Endodermal cell (in vitro differentiated cells): ENCODE data around the gene MZF1. TPM values are rescaled to one million over a fixed set of nuclear protein-coding genes. Genes with fewer than 3 reads are reported as not detected.

Experiments used
- DNase-seq: peaks from one replicate; pipeline ENCODE4 v3.0.0-alpha.2; 2017
- H3K27ac ChIP-seq: 2 replicates; pipeline ENCODE4 v1.5.1; 2013; ENCODE audit warnings: mild to moderate bottlenecking, low read depth, low read length, moderate library complexity
- H3K27me3 ChIP-seq: 2 replicates; pipeline ENCODE4 v1.6.1; 2013; ENCODE audit warnings: mild to moderate bottlenecking, low read length, moderate library complexity; ENCODE audit not compliant: insufficient read depth, control insufficient read depth, poor library complexity, severe bottlenecking
- H3K36me3 ChIP-seq: 2 replicates; pipeline ENCODE4 v1.7.0; 2013; ENCODE audit warnings: mild to moderate bottlenecking, low read length, moderate library complexity; ENCODE audit not compliant: control insufficient read depth, insufficient read depth
- H3K4me1 ChIP-seq: one replicate; pipeline ENCODE4 v1.7.0; 2013; ENCODE audit warnings: low read length; ENCODE audit not compliant: control insufficient read depth, insufficient read depth
- H3K4me3 ChIP-seq: 2 replicates; pipeline ENCODE4 v1.5.1; 2013; ENCODE audit warnings: mild to moderate bottlenecking, low read length, moderate library complexity
- H3K9ac ChIP-seq: 2 replicates; pipeline ENCODE4 v1.6.1; 2013; ENCODE audit warnings: mild to moderate bottlenecking, low read length, moderate library complexity; ENCODE audit not compliant: poor library complexity, severe bottlenecking; ENCODE audit errors: extremely low read depth
- H3K9me3 ChIP-seq: 2 replicates; pipeline ENCODE4 v1.6.1; 2013; ENCODE audit warnings: mild to moderate bottlenecking, low read length, moderate library complexity; ENCODE audit not compliant: control insufficient read depth
- H3K27ac Mint-ChIP-seq: 2 replicates; pipeline ENCODE4 v1.8.0; 2020; ENCODE audit warnings: mixed read lengths
- H3K27me3 Mint-ChIP-seq: 2 replicates; pipeline ENCODE4 v1.8.0; 2021; ENCODE audit warnings: mild to moderate bottlenecking, mixed read lengths; ENCODE audit not compliant: insufficient read depth
- H3K36me3 Mint-ChIP-seq: 2 replicates; pipeline ENCODE4 v1.8.0; 2020; ENCODE audit warnings: low read depth, mixed read lengths
- H3K4me1 Mint-ChIP-seq: 2 replicates; pipeline ENCODE4 v1.8.0; 2020; ENCODE audit warnings: mixed read lengths
- H3K4me3 Mint-ChIP-seq: 2 replicates; pipeline ENCODE4 v1.8.0; 2020; ENCODE audit warnings: mild to moderate bottlenecking, moderate library complexity, mixed read lengths
- H3K9me3 Mint-ChIP-seq: 2 replicates; pipeline ENCODE4 v1.8.0; 2020; ENCODE audit warnings: mild to moderate bottlenecking, mixed read lengths
- WGBS, 2 experiments: methylation state at CpG; one replicate each; pipeline versions ENCODE4 v1.1.5 to v1.1.7; 2013; ENCODE audit warnings: missing lambda C conversion rate in 2 of 2, mixed read lengths in 1 of 2; ENCODE audit not compliant: insufficient coverage in 1 of 2, insufficient read length in 1 of 2; 5-methylcytosine and 5-hydroxymethylcytosine counted together
- total RNA-seq, 2 donors: library from RNA; stranded (reverse); fragmentation: NEBNext Ultra II Directional in 1 of 2; extraction: Animal tissue kit (Norgen Biotek cat#: 25700) in 1 of 2; gene quantifications; 2 replicates in 1 of 2; 3 replicates in 1 of 2; pipeline ENCODE4 v1.2.1, GENCODE V29; 2021
- TF ChIP-seq, protein P1 (sequence below): fragments of 200-600 bp; sonication (generic); conservative IDR thresholded peaks from 2 replicates; pipeline ENCODE4 v1.5.0; 2021; ENCODE audit warnings: antibody characterized with exemption, mild to moderate bottlenecking

MZF1 gene
- total RNA-seq, 2 donors from 2014 or later = 24.3 to 33.1 TPM

DNA sequence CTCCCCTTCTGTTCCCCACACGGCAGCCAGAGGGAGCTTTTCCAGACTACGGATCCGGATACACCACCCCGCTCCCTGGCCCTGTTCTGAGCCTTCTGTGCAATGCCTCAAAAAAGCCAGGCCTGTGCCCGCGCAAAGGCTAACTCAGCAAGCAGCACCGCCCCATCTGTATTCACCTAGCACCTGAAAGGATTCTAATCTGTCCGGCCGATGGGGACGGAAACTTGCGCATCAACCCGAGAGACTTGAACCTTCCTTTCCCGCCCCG, 54.1 kb downstream of the MZF1 start:
- TF ChIP-seq, protein P1, sequence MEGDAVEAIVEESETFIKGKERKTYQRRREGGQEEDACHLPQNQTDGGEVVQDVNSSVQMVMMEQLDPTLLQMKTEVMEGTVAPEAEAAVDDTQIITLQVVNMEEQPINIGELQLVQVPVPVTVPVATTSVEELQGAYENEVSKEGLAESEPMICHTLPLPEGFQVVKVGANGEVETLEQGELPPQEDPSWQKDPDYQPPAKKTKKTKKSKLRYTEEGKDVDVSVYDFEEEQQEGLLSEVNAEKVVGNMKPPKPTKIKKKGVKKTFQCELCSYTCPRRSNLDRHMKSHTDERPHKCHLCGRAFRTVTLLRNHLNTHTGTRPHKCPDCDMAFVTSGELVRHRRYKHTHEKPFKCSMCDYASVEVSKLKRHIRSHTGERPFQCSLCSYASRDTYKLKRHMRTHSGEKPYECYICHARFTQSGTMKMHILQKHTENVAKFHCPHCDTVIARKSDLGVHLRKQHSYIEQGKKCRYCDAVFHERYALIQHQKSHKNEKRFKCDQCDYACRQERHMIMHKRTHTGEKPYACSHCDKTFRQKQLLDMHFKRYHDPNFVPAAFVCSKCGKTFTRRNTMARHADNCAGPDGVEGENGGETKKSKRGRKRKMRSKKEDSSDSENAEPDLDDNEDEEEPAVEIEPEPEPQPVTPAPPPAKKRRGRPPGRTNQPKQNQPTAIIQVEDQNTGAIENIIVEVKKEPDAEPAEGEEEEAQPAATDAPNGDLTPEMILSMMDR = peak; percentile 69
- WGBS, 2 experiments = 0 to 2% methylated on average over 11 to 14 of the region's 14 CpGs
- Histone ChIP-seq H3K9me3 (no peaks in the 10 kb centered on the region), H3K4me1 (peaks cover 4% of the 10 kb centered on the region), H3K4me3 (peak overlapping the region; percentile 91), H3K27ac (peak overlapping the region; percentile 98), H3K9ac (peak overlapping the region; percentile 95), H3K27me3 (no peaks in the 10 kb centered on the region), H3K36me3 (peaks cover 9% of the 10 kb centered on the region)
- Mint-ChIP-seq H3K4me1 (peaks cover 23% of the 10 kb centered on the region), H3K9me3 (no peaks in the 10 kb centered on the region), H3K36me3 (peaks cover 15% of the 10 kb centered on the region), H3K27ac (peak overlapping the region; percentile 99), H3K4me3 (peak overlapping the region; percentile 96), H3K27me3 (no peaks in the 10 kb centered on the region)
- peak; percentile 91 for DNase-seq

GRCh38 chr19:58518256-58519086, 54.7 kb downstream of the MZF1 start:
- peak overlapping the region; percentile 96 for H3K4me3 Mint-ChIP-seq
- Histone ChIP-seq H3K27ac (peak overlapping the region; percentile 98), H3K4me3 (peak overlapping the region; percentile 91), H3K9ac (peak overlapping the region; percentile 95), H3K9me3 (no peaks in the 10 kb centered on the region), H3K36me3 (peaks cover 9% of the 10 kb centered on the region), H3K4me1 (peaks cover 4% of the 10 kb centered on the region), H3K27me3 (no peaks in the 10 kb centered on the region)
- H3K27ac Mint-ChIP-seq = peak overlapping the region; percentile 99
- TF ChIP-seq, protein P1 = no peak
- DNase-seq = no peak
- H3K27me3 Mint-ChIP-seq = no peaks in the 10 kb centered on the region
- WGBS, 2 experiments = 36 to 42% methylated on average over 7 to 22 of the region's 22 CpGs
- no peaks in the 10 kb centered on the region for H3K9me3 Mint-ChIP-seq
- peaks cover 15% of the 10 kb centered on the region for H3K36me3 Mint-ChIP-seq
- H3K4me1 Mint-ChIP-seq = peaks cover 23% of the 10 kb centered on the region

DNA sequence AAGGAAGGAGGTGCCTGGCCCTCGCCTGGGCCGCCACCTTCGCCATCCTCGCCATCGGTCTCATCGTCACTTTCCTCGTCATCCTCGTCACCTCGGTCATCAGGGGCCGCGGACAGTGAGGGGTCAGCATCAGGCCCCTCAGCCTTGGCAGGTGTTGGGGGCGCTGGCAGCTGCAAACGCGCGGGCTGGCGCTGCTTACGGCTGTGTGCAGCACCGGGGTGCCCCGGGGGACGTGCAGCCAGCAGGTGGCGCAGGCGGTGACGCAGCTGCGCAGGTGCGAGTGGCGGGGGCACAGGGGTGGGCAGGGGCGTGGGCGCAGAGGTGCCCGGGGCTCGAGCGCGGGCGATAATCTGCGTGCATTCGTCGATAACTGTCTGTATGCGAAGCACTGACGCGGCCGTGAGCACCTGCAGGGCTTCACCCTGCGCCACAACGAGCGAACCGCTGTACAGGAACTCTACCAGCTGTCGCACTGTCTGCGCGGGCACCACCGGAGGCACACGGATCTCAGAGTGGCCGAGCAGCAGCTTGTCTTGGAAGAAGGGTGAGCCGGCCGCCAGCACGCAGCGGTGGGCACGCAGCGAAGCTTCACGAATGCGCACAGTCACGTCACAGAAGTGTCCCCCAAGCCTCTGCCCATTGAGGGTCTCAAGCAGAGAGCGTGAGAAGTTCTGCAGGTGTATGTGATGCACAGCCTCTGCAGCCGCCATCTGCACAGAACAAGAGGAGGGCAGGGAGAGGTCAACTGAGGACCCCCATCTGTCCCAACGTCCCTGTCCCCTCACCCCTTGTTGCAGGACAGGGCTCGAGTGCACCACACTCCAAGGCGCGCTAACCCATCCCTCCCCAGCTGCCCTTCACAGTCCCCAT, 55.9 kb downstream of the MZF1 start:
- H3K4me3 Mint-ChIP-seq = peak overlapping the region; percentile 96
- no peak overlapping the region for H3K27ac Mint-ChIP-seq
- Histone ChIP-seq H3K36me3 (peaks cover 9% of the 10 kb centered on the region), H3K27me3 (no peaks in the 10 kb centered on the region), H3K9ac (no peak overlapping the region), H3K9me3 (no peaks in the 10 kb centered on the region), H3K27ac (no peak overlapping the region), H3K4me3 (no peak overlapping the region), H3K4me1 (peaks cover 4% of the 10 kb centered on the region)
- peaks cover 23% of the 10 kb centered on the region for H3K4me1 Mint-ChIP-seq
- 96 to 98% methylated on average over 30 to 65 of the region's 65 CpGs for WGBS, 2 experiments
- TF ChIP-seq, protein P1 = peak; percentile 54
- H3K27me3 Mint-ChIP-seq = no peaks in the 10 kb centered on the region
- DNase-seq = no peak
- peaks cover 15% of the 10 kb centered on the region for H3K36me3 Mint-ChIP-seq
- H3K9me3 Mint-ChIP-seq = no peaks in the 10 kb centered on the region
